Stimulated activated CD4-positive, alpha-beta T cell treated with anti-CD3 and anti-CD28 coated beads, Interleukin-15, amount 100 ng/mL, for 48 hours (primary cell): ENCODE measurements around the gene PPP1R16B.
"Not testable (repeated sequence)": the region's sequence is repeated elsewhere in the genome, so short reads cannot be mapped to it uniquely, and the experiment has no call there.

ENCODE experiments used
- DNase-seq, 2 donors: peaks; one replicate each; pipeline ENCODE4 v3.0.0-alpha.2; 2020; ENCODE audit warnings: low read depth in 2 of 2

PPP1R16B gene

DNA sequence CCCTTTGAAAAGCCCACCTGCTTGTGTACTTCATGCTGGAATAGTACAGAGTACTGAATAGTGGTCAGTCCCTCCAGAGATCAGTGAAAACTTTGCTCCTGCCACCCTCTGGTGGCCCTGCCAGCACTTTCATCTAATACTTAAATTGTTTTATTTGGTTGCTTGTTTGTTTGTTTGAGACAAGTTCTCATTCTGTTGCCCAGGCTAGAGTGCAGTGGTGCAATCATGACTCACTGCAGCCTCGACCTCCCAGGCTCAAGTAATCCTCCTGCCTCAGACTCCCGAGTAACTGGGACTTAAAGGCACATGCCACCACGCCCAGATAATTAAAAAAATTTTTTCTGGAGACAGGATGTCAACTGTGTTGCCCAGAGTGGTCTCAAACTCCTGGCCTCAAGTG, 129.8 kb downstream of the PPP1R16B start:
- no peak for DNase-seq

DNA sequence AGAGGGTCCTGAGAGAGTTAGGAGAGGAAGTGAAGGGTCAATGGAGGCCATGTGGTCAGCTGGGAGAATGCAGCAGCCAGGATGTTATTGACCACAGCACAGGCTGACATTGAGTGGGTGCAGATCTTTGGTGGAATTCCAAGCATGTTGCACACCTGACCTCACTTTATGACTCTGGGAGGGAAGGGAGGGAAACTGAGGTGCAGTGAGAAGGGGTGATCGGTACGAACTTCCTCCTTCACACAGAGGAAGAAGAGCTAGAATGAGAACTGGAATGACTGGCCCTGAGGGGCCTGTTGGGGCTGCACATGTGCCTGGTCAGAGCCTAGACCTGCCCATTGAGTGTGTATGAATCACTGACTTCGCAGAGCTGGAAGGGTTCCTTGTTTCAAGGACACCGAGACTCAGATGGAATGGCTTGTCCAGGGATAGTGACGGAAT, 130.5 kb downstream of the PPP1R16B start:
- no peak for DNase-seq

DNA sequence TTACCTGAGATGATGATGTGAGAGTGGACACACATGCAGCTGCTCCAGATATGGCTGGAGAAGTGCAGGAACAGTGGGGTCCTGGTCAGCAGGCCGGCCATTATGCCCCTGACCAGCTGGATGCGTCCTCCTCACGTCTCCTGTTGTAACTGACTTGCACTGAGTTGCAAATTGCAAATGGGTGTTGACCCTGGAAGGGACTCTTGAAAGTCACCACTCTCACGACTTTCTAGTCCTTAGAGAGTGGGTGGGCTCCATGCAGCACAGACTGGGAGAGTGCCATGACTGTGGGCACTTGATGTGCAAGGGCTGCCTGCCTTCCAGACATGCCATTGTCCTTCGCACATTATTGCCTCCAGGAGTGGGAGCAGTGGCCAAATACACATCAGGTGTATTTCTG, 131.5 kb downstream of the PPP1R16B start:
- no peak for DNase-seq

DNA sequence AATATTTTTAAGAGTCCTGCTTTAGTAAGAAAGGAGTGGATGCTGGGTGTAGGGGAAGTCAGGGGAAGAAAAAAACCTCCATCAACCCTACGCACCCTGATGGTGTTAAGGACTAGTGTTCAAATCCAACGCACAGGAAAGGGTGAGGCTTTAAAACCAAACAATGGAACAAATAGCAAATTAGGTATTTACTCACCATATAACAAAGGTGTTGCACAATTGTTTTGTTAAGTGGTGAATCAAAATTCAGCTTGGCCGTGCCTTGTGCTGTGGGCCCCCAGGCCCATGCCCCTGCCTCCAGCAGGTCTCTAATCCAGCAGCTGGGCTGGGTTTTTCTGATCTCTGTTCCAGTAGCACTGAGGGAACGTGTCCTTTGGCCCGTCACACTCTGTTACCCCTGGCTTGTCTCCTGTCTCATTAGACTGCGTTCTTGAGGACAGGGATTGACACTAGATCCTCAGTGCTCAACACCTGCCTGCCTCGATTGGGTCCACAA, 132.5 kb downstream of the PPP1R16B start:
- DNase-seq, result no peak

DNA sequence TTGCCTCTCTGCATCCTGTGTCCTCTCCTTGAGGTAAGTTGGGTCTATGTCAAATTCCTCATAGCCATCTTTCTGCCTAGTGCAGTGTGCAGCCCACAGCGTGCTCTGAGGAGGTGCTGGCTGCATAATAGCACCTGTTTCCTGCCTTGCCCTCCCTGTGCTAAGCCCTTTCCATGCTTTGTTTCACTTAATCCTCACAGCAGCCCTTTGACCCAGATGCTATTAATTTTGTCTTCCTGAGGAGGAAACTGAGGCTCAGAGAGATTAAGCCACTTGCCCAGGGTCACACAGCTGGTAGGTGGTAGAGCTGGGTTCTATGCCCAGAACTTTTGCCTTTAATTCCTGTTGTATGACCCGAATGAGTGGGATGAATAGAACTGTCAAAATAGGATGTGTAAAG, 134.2 kb downstream of the PPP1R16B start:
- no peak for DNase-seq

DNA sequence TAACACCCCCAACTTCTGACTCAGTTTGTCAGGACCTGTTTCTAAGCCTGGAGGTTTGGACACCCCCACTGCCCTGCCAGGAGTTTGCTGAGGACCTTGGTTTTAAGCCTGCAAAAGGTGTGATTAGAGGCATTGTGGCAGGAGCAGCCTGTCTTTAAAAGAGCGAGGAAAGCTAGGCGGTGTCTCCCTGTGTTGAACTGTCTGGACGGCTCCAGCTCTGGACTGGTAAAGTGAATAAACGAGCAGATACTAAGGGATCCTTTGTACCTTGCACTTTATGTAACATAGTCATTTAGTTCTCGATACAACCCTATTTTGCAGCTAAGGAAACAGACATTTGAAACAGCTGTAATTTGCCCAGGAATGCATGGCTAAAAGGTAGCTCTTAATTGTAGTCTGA, 135.1 kb downstream of the PPP1R16B start:
- no peak for DNase-seq

DNA sequence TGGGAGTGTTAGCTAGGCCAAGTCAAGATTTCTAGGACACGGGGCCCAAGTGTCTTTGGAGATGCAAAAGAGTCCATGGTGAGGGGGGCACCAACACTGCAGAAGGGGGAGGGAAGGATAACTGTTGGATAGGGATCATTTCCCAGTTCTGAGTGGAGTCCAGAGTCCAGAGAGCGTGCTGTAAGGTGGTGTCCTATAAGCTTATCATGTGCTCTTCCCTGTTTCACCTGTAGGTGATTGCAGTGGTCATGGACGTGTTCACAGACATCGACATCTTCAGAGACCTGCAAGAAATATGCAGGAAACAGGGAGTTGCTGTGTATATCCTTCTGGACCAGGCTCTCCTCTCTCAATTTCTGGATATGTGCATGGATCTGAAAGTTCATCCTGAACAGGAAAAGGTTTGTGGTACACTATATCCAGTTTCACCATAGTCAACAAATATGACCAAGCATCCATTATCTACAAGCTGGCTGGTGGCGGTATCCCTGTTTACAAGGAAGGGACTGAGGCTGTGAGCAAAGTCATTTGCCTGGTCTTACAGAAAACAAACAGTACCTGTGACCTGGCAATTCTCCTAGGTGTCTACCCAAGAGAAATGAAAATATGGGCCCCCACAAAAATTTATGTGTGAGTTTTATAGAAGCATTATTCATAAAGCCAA, 136.4 kb downstream of the PPP1R16B start:
- DNase-seq, result no peak

DNA sequence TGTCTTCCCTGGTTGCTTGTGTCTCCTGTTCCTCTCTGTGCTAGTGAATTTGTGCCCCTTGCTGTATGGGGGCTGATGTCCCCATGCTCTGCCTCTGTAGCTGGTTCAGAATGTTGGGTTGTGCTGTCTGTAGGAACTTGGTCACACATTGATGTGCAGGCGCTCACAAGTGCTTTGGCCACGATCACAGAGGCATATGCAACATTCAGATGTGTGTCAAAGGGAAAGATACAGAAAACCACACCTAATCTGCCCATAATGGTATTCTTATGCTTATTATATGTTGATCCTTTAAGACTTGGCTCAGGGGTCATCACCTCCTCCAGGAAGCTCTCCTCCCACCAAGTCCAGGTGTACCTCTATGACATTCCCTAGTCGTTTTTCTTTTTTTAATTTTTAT, 139.5 kb downstream of the PPP1R16B start:
- DNase-seq, result no peak

DNA sequence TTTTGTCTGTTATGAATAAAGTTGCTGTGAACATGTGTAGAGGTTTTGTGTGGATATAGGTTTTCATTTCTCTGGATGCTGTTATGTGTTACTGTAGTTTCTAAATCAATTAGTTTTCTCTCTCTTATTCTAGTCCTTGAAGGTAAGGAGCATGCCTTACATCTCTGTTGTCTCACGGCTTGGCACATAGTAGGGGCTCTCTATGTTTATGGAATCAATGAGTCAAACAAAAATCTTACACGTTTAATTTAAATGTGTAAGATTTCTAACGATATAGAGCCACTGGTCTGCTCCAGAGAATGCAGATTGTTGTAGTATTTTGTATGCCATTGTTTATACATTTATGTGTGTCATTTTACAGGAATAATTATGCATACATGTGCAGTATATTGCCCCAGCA, 141.3 kb downstream of the PPP1R16B start:
- DNase-seq, result no peak

DNA sequence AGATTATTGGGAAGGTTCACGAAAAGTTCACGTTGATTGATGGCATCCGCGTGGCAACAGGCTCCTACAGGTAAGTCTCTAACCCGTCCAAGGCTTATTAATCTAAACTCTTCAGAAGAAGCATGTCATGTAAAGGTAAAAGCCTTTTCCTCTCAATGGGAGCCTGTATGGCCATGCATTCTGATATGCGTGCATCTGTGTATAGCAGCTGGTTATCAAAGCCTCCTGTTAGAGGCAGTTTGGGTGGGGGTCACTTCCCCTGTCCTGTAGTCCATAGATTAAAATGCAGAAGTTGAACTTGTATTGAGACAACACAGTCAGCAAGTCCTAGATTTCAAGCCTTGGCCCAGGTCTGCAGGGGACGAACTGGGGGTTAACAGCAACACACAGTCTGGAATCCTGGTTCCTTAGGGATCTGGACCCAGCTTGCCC, 142.4 kb downstream of the PPP1R16B start:
- no peak for DNase-seq

DNA sequence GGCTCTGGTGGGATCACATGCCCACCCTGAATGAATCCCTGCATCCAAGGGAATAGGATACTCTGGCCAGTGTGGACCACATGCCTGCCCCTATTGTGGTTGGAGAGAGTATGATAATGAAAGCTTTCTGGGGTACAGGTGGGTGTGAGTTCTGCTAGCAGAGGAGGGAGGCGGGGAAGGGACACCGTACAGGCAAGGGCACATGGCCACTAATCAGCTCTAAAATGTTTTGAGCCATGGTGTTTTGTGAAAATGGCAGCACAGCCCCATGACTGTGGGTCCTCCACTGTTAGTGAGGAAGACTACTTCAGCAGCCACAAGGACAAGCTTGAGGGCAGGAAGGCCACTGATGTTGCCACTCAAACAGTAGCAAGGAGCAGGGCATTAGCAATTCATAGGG, 144.8 kb downstream of the PPP1R16B start:
- DNase-seq, result no peak

DNA sequence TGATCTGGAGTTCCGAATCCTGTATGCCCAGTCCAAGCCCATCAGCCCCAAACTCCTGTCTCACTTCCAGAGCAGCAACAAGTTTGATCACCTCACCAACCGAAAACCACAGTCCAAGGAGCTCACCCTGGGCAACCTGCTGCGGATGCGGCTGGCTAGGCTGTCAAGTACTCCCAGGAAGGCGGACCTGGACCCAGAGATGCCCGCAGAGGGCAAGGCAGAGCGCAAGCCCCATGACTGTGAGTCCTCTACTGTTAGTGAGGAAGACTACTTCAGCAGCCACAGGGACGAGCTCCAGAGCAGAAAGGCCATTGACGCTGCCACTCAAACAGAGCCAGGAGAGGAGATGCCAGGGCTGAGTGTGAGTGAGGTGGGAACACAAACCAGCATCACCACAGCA, 146.1 kb downstream of the PPP1R16B start:
- DNase-seq, result no peak

DNA sequence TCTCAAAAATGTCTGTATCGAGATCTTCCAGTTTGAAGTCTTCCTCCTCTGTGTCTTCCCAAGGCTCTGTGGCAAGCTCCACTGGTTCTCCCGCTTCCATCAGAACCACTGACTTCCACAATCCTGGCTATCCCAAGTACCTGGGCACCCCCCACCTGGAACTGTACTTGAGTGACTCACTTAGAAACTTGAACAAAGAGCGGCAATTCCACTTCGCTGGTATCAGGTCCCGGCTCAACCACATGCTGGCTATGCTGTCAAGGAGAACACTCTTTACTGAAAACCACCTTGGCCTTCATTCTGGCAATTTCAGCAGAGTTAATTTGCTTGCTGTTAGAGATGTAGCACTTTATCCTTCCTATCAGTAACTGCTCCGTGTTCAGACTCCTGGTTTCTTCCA, 146.7 kb downstream of the PPP1R16B start:
- DNase-seq, result no peak

DNA sequence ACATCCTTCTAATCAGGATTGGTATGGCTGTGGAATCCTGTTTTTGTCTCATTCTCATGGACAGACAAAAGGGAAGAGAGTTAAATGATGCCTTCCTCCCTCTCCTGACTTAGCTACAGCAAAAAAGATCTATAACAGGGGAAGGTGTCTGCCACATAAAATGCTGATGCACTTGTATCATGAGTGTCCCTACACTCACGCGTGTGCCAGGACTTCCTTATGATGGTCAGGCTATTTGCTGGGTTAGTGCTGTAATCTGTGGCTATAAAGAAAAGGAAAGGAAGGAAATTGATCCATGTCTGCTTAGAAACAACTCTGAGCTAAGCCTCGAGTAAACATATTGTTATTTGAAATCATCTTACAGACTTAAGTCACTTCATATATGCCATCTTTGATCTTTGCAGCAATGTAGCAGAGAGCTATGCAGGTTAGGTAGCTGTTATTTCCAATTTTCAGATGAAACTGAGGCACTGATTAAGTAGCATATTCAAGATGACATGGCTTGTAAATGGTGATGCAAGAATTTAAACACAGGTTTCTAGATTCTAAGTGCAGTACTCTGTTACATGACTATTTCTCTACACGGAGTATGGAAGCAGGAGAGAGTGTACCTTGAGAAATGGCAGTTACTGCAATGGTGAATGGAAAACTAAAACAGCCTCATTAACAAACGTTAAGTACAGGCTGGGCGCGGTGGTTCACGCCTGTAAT, 148.3 kb downstream of the PPP1R16B start:
- DNase-seq, result no peak

DNA sequence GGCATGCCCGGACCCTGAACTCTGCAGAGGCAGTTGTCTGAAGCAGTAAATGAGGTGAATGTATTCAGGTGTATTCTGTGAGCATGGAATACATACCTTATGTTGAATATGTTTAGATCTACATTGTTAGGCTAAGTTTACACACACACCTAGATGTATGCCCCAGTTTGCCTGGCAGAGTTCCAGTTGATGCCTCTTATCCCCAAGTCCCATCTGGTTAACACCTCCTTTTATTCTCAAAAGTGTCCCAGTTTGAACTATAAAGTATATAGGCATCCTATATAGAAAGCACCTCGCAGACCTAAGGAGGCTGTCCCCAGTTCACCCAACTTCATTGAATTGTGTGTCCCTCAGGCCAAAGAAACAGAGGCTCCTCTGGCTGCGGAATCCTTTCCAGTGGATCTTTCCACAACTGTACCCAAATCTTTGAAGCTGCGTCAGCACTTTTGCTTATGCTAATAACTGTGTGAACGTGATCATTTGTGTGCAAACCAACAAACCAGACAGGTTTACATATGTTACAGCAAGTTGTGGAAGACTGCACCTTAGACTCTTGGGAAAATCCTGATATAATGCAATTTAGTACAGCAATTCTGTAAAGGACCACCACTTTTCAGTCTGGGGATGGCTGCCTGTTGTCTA, 151.9 kb downstream of the PPP1R16B start:
- no peak for DNase-seq

DNA sequence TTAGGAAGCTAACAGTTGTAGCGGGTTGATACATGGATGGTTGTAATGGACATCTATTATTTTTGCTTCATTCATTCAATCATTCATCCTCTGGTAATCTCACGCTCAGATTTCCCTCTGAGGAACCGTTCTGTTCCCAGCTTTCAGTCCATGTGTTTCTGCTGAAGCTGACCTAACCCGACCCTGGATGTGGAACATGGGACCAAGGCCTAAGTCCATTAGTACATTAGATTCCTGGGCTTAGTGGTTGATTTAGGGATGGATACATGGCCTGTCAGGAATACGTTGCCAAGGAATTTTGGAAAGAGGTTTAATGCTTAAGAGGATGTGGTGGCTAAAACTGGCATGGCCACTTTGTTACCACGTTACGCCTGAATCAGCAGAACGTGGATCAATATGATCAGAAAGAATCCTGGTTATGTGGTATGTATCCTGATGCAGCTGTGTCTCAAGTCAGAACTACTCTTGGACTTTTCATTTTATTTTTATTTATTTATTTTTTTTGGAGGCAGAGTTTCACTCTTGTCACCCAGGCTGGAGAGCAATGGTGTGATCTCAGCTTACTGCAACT, 152.5 kb downstream of the PPP1R16B start:
- DNase-seq, result no peak

DNA sequence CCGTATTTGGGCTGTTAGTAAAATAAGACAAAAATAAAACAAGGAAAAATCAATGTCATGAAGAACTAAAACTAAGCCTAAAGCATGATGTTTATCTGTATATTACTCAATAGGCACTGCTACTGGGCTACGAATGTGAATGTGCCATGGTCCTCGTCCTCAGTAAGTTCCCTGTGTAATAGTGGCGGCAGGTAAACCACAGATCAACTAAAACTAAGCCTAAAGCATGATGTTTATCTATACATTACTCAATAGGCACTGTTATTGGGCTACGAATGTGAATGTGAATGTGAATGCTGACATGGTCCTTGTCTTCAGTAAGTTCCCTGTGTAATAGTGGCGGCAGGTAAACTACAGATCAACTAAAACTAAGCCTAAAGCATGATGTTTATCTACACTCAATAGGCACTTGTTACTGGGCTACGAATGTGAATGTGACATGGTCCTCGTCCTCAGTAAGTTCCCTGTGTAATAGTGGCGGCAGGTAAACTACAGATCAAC, 154.7 kb downstream of the PPP1R16B start:
- DNase-seq, result not testable (repeated sequence)

DNA sequence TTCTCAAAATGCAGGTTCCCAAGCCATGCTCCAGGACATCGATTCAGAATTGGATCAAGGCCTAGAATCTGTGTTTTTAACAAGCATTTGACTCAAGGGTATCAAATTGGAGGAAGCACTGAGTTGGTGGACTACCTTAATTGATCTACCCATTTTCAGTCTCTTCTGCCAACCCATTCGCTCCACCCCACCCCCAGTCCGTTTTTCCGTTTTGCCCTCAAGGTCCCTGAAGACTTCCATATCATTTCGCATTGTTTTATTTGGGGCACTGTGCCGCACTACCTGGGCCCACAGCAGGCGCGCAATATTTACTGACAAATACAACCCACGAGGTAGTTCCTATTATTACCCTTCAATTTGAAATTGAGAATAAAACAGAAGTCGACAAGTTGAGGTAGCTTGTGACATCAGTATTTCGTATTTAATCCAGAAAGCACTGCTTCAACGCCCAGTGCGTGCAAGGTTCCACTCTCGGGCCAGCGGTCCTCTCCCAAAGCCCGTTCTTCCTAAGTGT, 156.1 kb downstream of the PPP1R16B start:
- peak; percentile 7 to 19 for DNase-seq

DNA sequence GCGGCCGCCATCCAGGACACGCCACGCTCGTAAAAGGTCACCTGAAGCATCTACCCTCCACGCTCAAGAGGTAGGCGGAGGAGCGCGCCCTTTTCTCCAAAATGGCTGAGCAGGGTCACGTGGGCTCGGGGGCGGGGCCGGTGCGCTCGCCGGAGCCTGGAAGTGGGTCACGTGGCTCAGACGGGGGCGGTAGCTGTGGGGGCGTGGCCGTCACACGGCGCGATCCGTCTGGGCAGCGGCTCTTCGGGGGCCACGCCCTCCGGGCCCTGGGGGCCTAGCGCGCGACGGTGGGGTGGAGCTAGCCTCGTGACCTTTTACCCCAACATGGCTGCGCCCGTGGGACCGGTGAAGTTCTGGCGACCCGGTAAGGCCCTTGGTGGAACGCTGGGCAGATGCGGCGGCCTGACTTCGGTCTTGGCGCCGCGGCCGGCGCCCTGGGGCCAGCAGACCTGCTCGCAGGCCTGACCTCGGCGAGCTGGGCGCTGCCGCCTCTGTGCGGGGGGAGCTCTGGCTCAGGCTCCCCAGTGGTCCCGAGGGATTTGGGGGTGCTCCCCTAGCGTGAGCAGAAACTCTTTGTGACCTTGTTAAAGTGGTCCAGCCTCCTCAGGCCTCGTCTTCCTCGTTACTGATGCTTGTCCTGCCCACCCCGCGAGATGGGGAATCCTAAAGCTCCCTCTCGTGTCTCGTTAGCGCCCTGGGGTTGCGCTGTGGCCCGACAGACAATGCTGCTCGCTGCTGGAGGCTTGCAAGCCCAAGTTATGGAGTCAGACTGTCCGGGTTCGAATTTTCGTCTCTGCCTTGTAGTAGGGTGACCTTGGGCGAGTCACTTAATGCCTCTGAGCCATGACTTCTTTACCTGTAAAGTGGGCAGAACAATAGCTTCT, 156.8 kb downstream of the PPP1R16B start, which contains the start of gene DHX35:
Gene DHX35 (plus strand): TSS at position 301 of the 884 bp plus-strand sequence. CDS start 24 bp downstream, at position 325.
- DNase-seq, result peak; percentile 97 to 98

DNA sequence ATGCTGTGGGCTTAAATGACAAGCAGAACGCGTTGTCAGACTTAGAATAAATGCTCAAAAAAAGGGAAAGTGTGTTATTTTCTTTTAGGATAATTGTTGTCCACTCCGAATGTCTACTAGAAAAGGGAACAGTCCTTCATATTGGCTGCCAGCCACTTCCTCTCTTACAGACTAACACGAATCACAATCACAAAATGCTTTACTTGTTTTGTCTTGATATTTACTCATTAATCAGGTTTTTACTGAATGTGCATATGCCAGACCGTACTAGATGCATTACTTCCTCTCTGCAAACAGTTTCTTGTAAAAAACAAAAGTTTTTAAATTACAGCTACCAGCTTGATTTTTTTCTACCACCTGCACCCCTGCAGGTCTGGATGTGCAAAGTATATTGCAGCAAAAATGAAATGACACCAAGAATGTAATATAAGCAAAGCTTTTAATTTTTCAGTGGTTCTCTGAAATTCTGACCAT, 157.5 kb downstream of the PPP1R16B start:
- no peak for DNase-seq

DNA sequence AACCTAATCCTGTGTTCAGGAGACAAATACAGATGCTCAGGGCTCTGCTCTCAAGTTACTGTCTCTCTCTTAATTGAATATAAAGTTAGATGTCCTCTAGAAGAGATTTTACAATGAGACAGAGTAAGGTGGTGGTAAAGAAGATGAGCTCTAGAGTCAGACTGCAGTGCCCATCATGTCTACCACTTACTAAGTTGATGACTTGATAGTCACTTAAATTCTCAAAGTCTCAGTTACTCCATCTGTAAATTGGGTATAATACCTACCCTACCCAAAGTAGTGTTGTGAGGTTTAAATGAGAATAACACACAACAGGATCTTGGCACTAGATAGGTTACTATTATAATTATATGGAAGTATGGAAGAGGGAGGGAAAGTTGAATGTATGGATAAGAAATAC, 158.2 kb downstream of the PPP1R16B start:
- no peak for DNase-seq
